ENCODE measurements around the gene PLPP4.

PLPP4 gene

DNA sequence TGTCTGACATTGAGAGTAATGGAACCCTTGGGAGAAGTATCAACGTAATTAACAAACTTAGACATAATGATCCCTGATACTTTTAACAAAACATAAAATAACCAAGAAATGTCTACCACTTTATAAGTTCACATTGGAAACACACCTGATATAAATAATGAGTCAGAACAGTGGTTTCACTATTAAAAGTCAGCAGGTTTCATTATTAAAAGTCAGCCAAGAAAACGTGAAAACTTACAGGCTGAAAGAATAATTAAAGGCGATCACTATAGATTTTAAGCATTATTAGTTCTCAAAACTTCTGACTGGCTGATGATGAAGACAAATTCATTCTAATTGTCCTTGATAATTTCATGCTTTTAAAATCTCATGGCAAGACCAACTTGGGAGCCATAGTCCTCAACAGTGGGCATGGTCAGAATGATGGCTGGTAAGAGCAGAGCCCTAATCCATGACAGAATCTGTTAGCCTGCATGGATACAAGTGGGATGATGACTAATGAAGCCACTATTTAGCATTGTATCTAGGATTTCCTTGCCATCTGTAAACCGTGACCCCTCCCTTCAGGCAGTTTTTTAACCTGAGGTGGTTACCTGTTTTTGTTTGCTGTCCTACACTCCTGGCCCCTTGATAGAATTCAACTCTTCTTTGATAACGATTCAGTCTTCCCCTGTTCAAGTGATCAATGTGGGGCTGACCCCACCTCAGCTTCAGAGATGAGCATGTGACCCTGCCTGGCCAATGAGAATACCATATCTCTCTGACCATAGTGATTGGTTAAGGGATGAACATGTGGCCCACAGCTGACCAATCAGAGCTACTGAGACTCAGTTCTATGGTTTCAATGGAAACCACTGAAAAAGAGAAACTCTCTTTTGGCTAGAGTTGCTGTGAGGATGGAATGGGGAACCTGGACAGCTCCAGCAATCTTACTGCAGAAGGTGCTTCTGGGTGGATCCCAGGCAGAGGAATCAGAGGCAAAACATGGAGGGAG is 151.0 kb downstream of the PLPP4 start:
- no peak for DNase-seq (ENCODE audit: low read depth, low spot score)

DNA sequence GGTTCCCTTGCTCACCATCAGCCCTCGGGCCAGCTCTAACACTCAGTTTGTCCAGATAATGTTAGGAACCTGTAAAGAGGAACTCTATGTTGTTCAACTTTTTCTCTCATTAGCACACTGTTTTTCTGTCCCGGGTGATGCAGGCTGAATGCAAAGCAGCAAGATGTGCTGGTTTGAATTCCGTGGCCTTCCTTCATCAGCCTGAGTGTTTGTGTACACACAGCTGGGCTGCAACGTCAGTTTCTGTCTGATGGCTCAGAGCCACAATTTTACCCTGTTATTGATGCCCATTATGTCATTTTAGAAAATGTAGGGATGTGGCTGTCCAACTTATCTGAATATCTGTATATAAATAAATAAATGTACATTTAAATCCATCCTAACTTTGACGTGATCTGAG is 152.0 kb downstream of the PLPP4 start:
- DNase-seq (ENCODE audit: low read depth, low spot score), result no peak

DNA sequence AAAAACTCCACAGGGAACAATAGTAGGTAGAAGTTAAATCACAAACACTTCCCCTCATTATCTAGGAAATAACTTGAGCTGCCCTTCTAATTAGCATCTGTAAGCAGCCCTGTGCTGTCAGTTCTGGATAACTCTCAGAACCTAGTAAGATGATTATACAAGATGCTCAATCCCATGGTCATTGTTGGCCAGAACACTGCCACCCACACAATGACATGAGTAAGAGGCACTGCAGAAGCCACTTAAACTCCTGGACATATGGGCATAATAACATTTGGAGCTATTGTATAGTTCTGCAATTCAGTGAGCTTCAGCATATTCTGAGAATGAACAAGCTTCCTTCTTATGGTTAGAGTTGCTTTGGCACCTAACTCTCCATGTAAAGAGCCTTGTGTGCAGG is 153.8 kb downstream of the PLPP4 start:
- DNase-seq (ENCODE audit: low read depth, low spot score), result no peak

DNA sequence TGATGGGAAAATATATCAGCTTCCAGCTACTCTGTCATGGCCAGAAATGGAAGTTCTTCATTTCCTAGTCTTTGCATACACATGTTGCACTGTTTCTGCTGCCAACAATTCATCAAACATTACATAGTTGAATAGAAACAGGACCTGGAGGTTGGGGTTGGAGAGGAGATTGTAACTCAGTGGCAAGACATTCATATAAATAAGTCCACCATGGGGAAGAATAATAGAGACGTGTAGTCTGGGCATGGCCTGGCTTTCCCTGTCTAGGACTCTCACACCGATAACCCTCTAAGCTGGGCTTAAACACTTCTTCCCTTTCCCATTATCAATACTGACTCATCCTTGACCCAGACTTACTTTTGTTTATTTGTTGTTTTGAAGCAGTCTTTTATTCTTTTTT is 155.7 kb downstream of the PLPP4 start:
- DNase-seq (ENCODE audit: low read depth, low spot score), result no peak

DNA sequence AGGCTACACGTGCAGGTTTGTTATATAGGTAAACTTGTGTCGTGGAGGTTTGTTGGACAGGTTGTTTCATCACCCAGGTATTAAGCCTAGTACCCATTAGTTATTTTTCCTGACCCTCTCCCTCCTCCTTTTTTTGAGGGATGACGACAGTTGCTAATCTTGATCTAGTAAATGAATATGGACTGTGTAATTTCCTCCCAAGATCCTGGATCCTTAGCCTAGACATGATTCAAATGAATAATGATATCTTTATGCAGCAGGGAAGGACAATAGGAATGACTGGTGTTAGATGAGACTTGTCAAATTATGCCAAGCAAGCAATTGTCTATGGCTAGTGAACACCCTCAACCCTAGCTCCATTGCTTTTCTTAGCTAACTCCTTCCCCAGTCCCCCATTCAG is 156.2 kb downstream of the PLPP4 start:
- DNase-seq (ENCODE audit: low read depth, low spot score), result no peak

DNA sequence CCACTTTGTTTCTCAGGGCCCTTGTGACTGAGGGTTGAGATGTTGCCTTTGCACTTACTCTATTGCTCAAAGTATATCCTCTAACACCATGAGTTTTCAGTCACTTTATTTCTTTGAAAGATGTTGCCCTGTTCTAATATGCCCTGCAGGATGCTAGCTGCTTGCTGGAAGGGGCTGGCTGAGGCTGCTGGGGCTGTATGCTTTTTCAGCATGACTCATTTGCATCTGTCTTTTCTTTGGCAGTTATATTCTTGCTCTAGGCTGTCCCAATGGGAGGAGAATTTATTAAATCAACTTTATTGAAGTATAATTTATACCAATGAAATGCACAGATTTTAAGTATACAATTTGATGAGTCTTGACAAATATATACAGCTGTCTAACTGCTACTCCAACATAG is 157.7 kb downstream of the PLPP4 start:
- DNase-seq (ENCODE audit: low read depth, low spot score), result no peak

DNA sequence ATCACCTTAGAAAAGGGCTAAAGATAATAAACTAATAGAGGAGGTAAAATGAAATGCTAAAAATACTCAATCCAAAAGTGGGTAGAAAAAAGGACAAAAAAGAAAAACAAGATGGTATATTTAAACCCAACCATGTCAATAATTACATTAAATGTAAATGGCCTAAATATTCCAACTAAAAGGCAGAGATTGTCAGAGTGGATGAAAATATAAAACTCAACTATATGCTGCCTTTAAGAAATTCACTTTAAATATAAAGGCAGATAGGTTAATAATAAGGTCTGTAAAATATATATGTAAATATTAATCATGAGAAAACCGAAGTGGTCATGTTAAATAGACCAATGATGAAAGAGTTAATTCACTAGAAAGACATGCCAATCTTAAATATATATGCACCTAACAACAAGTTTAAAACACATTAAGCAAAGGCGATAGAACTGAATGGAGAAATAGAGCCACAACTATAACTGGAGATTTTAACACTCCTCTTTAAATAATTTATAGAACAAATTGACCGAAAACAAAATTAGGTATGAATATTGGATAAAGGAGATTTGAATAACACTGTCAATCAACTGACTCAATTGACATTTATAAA is 159.4 kb downstream of the PLPP4 start:
- DNase-seq (ENCODE audit: low read depth, low spot score), result no peak

DNA sequence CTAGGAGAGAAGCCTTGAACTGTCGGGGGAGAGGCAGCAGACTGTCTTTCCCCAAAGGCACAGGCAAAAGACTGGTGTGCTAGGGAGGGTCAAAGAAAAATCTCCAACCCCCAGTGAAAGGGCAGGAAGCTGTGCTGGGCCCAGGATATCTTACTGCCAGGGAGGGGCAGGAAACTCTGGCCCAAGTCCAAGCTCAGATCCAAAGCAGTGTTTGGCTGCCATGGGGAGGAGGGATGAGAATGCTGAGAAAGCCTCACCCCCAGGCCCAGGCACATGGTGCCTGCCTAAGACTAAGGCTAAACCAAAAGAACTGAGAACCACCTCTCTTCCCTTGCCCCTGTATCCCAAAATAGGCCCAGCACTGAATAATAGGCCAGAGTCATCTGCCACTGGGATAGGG is 171.2 kb downstream of the PLPP4 start:
- DNase-seq (ENCODE audit: low read depth, low spot score), result no peak

DNA sequence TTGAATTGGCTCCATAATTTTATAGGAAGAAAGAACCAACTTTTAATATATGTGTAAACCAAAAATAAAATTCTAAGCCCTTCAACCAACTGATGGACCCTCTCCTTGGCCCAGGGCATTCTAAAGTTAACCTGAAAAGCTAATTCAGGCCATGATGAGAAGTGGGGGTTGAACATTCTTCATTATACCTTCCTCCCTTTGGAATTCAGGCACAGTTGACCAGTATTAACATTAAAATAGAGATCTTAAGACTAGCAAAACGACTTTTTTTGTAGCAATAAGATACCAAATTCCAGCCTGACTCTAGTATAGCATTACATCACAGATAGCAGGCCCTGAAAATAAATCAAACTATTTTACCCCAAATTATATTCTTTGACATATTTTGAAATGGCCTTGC is 173.2 kb downstream of the PLPP4 start:
- no peak for DNase-seq (ENCODE audit: low read depth, low spot score)

DNA sequence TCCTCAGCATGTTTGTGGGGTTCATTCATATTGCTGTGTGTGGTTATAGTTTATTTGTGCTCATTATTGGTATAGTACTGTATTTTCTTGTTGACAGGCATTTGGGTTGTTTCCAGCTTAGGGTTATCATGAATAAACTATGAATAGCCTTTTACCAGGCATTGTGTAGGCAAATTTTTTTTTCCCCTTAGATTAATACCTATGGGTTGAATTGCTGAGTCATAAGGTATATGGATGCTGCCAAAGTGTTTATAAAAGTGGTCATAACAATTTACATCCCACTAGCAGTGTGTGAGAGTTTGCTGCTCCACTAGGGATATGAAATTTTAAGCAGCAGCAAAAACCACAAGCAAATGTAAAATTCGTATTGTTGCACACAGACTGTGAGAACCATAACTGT is 175.0 kb downstream of the PLPP4 start:
- no peak for DNase-seq (ENCODE audit: low read depth, low spot score)

DNA sequence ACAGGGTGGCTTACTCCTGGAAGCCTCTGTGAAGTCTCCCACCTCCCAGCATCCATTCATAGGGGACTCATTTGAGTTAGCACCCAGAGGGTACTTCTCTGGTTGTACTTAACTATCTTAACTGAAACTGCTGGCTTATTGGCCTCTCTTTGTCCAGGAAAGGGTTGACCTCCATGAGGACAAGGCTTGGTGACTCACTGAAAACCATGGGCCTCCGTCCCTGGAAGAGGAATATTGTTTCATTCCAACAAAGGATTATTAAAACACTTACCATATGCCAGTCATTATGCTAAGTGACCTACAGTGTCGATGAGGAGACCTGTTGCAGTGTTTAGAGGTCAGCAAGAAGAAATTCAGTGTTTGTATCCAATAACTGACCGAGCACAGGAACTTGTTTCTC is 175.9 kb downstream of the PLPP4 start:
- no peak for DNase-seq (ENCODE audit: low read depth, low spot score)

DNA sequence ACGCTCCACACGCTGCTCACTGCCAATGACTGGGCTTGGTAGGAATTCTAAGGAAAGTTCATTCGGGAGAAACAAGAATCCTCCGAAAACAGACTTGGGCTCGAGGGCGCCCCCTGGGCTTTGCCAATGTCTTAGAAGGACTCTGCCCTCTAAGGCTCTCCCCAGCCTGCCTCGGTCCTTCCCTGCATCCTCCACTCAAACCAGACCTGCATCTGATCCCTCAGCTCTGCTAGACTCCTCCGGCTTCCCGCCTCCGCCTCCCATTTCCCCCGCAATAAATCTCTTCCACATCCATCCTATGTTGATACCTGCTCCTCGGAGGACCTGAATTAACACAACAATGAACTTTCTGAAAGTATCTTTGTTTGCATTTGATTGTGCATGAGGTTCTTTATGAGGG is 177.6 kb downstream of the PLPP4 start:
- DNase-seq (ENCODE audit: low read depth, low spot score), result no peak
